AG09309 (cell line): ENCODE measurements around the gene RNF130.

Source experiments
- DNase-seq: peaks from one replicate; pipeline ENCODE4 v3.0.0-alpha.2; 2010; ENCODE audit warnings: low read depth
- H3K4me3 ChIP-seq: 2 replicates; pipeline ENCODE4 v1.5.1; 2011; ENCODE audit warnings: mild to moderate bottlenecking, low read depth, low read length, moderate library complexity; ENCODE audit not compliant: control insufficient read depth
- TF ChIP-seq, protein P1 (sequence below): IDR thresholded peaks from 2 replicates; pipeline ENCODE4 v1.5.1; 2011; ENCODE audit warnings: mild to moderate bottlenecking, low read depth, low read length, inconsistent platforms; ENCODE audit not compliant: insufficient read depth, control insufficient read depth; ENCODE audit errors: missing control alignments

Gene RNF130

GRCh38 chr5:179915406-179915935 lies 156.1 kb downstream of the RNF130 start:
- no peak overlapping the region for H3K4me3 ChIP-seq
- TF ChIP-seq, protein P1, sequence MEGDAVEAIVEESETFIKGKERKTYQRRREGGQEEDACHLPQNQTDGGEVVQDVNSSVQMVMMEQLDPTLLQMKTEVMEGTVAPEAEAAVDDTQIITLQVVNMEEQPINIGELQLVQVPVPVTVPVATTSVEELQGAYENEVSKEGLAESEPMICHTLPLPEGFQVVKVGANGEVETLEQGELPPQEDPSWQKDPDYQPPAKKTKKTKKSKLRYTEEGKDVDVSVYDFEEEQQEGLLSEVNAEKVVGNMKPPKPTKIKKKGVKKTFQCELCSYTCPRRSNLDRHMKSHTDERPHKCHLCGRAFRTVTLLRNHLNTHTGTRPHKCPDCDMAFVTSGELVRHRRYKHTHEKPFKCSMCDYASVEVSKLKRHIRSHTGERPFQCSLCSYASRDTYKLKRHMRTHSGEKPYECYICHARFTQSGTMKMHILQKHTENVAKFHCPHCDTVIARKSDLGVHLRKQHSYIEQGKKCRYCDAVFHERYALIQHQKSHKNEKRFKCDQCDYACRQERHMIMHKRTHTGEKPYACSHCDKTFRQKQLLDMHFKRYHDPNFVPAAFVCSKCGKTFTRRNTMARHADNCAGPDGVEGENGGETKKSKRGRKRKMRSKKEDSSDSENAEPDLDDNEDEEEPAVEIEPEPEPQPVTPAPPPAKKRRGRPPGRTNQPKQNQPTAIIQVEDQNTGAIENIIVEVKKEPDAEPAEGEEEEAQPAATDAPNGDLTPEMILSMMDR: no peak
- no peak for DNase-seq

DNA sequence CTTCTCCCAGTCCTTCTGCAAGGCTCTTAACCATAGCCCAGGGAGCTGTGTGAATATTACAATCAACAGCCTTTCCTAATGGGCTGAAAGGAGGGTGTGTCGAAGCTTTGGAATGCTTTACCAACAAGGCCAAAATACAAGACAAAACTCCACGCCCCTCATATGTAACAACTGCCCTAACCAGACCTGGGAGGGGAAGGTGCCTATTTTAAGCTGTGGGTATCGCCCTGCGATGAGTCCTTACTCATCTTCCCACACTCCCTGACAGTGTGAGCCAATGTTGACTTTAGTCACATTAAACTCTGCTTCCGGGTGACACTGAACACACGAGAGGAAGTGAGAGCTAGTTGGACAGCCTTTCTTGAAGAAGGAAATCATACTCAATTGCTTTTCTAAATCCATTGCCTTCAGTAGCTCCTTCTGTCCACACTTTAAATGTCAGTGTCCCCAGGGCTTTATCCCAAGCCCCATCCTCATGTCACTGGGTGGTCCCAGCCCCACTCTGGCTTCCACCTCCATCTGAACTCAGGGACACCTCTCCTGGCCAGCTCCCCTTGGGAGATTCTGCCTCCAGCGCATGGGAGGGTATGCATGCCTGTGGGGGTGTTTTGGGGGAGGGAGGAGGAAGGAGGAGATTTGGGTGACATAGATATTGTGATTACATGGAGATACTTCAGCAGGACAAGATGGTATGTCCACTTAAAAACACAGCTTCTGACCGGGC lies 157.4 kb downstream of the RNF130 start:
- DNase-seq: peak; percentile 27
- TF ChIP-seq, protein P1: no peak
- H3K4me3 ChIP-seq: no peak overlapping the region

GRCh38 chr5:179913461-179913860 lies 158.1 kb downstream of the RNF130 start:
- H3K4me3 ChIP-seq: no peak overlapping the region
- DNase-seq: no peak
- TF ChIP-seq, protein P1: no peak

DNA sequence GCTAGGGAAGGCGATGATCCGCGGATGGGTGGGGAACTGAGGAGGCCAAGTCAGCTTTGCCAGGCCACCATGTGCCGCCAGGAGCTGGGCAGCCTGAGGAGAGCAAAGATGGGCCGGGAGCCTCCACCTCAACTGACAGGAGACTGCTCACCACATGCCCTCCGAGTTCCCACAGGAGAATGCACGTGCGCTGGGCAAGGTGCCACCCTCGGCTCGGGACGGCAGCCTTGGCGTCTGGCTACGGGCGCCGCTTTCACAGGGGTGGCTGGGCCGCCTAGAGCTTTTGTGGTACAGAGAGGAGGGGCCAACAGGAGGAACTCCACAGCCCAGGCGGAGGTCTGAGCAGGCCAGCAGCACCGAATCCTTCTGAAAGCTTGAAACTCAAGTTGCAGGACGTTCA lies 158.6 kb downstream of the RNF130 start:
- DNase-seq: no peak
- H3K4me3 ChIP-seq: no peak overlapping the region
- TF ChIP-seq, protein P1: no peak

- TF ChIP-seq, protein P1: no peak
- H3K4me3 ChIP-seq: no peak overlapping the region
- DNase-seq: no peak
Measured at GRCh38 chr5:179912386-179912785, 159.2 kb downstream of the RNF130 start.

GRCh38 chr5:179909224-179909623 lies 162.3 kb downstream of the RNF130 start:
- TF ChIP-seq, protein P1: no peak
- DNase-seq: no peak
- no peak overlapping the region for H3K4me3 ChIP-seq
